Left ventricle myocardium inferior (tissue), 1 donor: ENCODE data around the gene SLIT1. TPM values are rescaled to one million over a fixed set of nuclear protein-coding genes. Genes with fewer than 3 reads are reported as not detected.

Experiments
- DNase-seq: peaks from one replicate; pipeline ENCODE4 v3.0.0-alpha.2; 2020
- H3K27ac ChIP-seq: fragments of 200-600 bp; replicated peaks from 2 replicates; pipeline ENCODE4 v1.8.0; 2021
- H3K27me3 ChIP-seq: fragments of 200-600 bp; 2 replicates; pipeline ENCODE4 v1.8.0; 2021; ENCODE audit warnings: low read depth
- H3K36me3 ChIP-seq: fragments of 200-600 bp; 2 replicates; pipeline ENCODE4 v1.8.0; 2021
- H3K4me1 ChIP-seq: fragments of 200-600 bp; 2 replicates; pipeline ENCODE4 v1.8.0; 2021
- H3K4me3 ChIP-seq: fragments of 200-600 bp; 2 replicates; pipeline ENCODE4 v1.8.0; 2021; ENCODE audit warnings: mild to moderate bottlenecking, moderate library complexity
- H3K9me3 ChIP-seq: fragments of 200-600 bp; replicated peaks from 2 replicates; pipeline ENCODE4 v1.8.0; 2021
- CTCF ChIP-seq: fragments of 200-600 bp; IDR thresholded peaks from 2 replicates; pipeline ENCODE4 v1.8.0; 2021; ENCODE audit warnings: antibody characterized with exemption, mild to moderate bottlenecking, borderline replicate concordance
- intact Hi-C: fragments of 100-400 bp; cut with micrococcal nuclease; formaldehyde crosslinking; loops from one replicate; pipeline ENCODE4 v1.11.0; 2022
- total RNA-seq: library from RNA; stranded (reverse); fragmentation: NEBNext Ultra II Directional; extraction: Animal tissue kit (Norgen Biotek cat#: 25700); gene quantifications from one replicate; pipeline ENCODE4 v1.2.1, GENCODE V29; 2021
- donor health status: DM: no; HTN: yes; CAD: no; lungs with severe emphysema.

The SLIT1 gene
- total RNA-seq, 1 donor from 2014 or later, result 0.08 TPM

GRCh38 chr10:97179311-97179710, 6.4 kb downstream of the SLIT1 start:
- no peak overlapping the region for H3K4me3 ChIP-seq
- H3K36me3 ChIP-seq, result no peaks in the 10 kb centered on the region
- no peak for TF ChIP-seq CTCF
- H3K27me3 ChIP-seq, result peaks cover 92% of the 10 kb centered on the region
- intact Hi-C loops, result no loop called here
- no peaks in the 10 kb centered on the region for H3K4me1 ChIP-seq
- no peak overlapping the region for H3K27ac ChIP-seq
- no peak for DNase-seq
- H3K9me3 ChIP-seq, result no peaks in the 10 kb centered on the region

- Histone ChIP-seq H3K4me3 (no peak overlapping the region), H3K9me3 (no peaks in the 10 kb centered on the region), H3K27me3 (peaks cover 91% of the 10 kb centered on the region), H3K4me1 (no peaks in the 10 kb centered on the region), H3K27ac (no peak overlapping the region), H3K36me3 (no peaks in the 10 kb centered on the region)
- DNase-seq, result no peak
- no peak for TF ChIP-seq CTCF
- intact Hi-C loops, result no loop called here
Observed at GRCh38 chr10:97178074-97178473, 7.7 kb downstream of the SLIT1 start.

- H3K27me3 ChIP-seq, result peaks cover 77% of the 10 kb centered on the region
- no peaks in the 10 kb centered on the region for H3K9me3 ChIP-seq
- no peaks in the 10 kb centered on the region for H3K36me3 ChIP-seq
- no peak overlapping the region for H3K4me3 ChIP-seq
- intact Hi-C loops, result no loop called here
- DNase-seq, result no peak
- TF ChIP-seq CTCF, result no peak
- H3K27ac ChIP-seq, result no peak overlapping the region
- H3K4me1 ChIP-seq, result no peaks in the 10 kb centered on the region
Observed at GRCh38 chr10:97176226-97176625, 9.5 kb downstream of the SLIT1 start.

- Histone ChIP-seq H3K4me3 (no peak overlapping the region), H3K27me3 (peaks cover 77% of the 10 kb centered on the region), H3K9me3 (no peaks in the 10 kb centered on the region), H3K36me3 (no peaks in the 10 kb centered on the region), H3K4me1 (no peaks in the 10 kb centered on the region), H3K27ac (no peak overlapping the region)
- intact Hi-C loops, result no loop called here
- no peak for TF ChIP-seq CTCF
- DNase-seq, result no peak
Observed at GRCh38 chr10:97175586-97175985, 10.2 kb downstream of the SLIT1 start.

GRCh38 chr10:97174941-97175340, 10.8 kb downstream of the SLIT1 start:
- DNase-seq, result no peak
- Histone ChIP-seq H3K4me3 (no peak overlapping the region), H3K27ac (no peak overlapping the region), H3K9me3 (no peaks in the 10 kb centered on the region), H3K27me3 (peaks cover 75% of the 10 kb centered on the region), H3K36me3 (no peaks in the 10 kb centered on the region), H3K4me1 (no peaks in the 10 kb centered on the region)
- intact Hi-C loops, result no loop called here
- TF ChIP-seq CTCF, result no peak
